ENCODE data around the gene CEMIP2.

DNA sequence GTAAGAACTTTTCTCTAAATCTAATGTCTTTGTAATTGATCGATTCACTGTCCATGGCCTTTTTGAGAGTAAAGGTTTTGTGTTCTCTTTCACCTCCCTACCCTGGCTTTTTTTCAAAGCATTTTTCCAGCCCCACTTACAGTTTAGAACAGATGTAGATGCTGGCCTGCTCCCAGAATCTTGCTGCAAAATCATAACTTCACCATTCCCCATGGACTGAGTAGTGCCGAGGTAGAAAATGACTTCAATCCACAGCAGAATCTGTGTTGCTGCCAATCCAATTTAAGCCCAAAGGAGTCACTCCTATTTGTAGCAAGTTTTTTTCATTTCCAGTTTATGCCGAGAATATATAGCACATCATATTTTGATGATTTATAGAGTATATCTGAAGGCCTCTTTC is 46.5 kb upstream of the CEMIP2 start:
- TF ChIP-seq, protein P1, sequence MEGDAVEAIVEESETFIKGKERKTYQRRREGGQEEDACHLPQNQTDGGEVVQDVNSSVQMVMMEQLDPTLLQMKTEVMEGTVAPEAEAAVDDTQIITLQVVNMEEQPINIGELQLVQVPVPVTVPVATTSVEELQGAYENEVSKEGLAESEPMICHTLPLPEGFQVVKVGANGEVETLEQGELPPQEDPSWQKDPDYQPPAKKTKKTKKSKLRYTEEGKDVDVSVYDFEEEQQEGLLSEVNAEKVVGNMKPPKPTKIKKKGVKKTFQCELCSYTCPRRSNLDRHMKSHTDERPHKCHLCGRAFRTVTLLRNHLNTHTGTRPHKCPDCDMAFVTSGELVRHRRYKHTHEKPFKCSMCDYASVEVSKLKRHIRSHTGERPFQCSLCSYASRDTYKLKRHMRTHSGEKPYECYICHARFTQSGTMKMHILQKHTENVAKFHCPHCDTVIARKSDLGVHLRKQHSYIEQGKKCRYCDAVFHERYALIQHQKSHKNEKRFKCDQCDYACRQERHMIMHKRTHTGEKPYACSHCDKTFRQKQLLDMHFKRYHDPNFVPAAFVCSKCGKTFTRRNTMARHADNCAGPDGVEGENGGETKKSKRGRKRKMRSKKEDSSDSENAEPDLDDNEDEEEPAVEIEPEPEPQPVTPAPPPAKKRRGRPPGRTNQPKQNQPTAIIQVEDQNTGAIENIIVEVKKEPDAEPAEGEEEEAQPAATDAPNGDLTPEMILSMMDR (IDR thresholded peaks at IDR 0.05), result no peak
- TF ChIP-seq EP300 (IDR thresholded peaks at IDR 0.05), result no peak
